HEK293 (cell line): Measurements from ENCODE around the gene TNS3.

Experiments used
- CTCF ChIA-PET: fragments of 350-600 bp; formaldehyde crosslinking; extraction: SDS; loops from one replicate; lab custom pipeline; 2021; ENCODE audit warnings: antibody characterized with exemption; lab: Yijun Ruan, JAX
- POLR2A ChIA-PET: fragments of 300-600 bp; formaldehyde crosslinking; extraction: SDS; loops from one replicate; lab custom pipeline; 2020; ENCODE audit warnings: antibody characterized with exemption, inconsistent platforms; lab: Yijun Ruan, JAX
- H3K27ac ChIP-seq: fragments of 200-500 bp; sonication (Bioruptor generic); 2 replicates; pipeline ENCODE4 v1.5.1; 2014; ENCODE audit warnings: low read depth, low read length, control low read depth, inconsistent platforms; ENCODE audit errors: extremely low read depth
- H3K36me3 ChIP-seq, 2 experiments: fragments of 200-500 bp in 1 of 2; sonication (Bioruptor generic) in 1 of 2; 1 replicate in 1 of 2; 2 replicates in 1 of 2; pipeline ENCODE4 v1.5.1; 2014 to 2017; ENCODE audit warnings: inconsistent platforms in 2 of 2, low read length in 2 of 2; ENCODE audit not compliant: control insufficient read depth in 2 of 2, insufficient read depth in 1 of 2
- H3K4me1 ChIP-seq: fragments of 200-500 bp; sonication (Bioruptor generic); 2 replicates; pipeline ENCODE4 v1.5.1; 2014; ENCODE audit warnings: mild to moderate bottlenecking, low read length, inconsistent platforms; ENCODE audit not compliant: control insufficient read depth, insufficient read depth
- H3K4me3 ChIP-seq: 2 replicates; pipeline ENCODE4 v1.5.1; 2011; ENCODE audit warnings: low read depth, mild to moderate bottlenecking, control low read depth, low read length, moderate library complexity
- H3K9me3 ChIP-seq: fragments of 200-500 bp; sonication (Bioruptor generic); 2 replicates; pipeline ENCODE4 v1.5.1; 2014; ENCODE audit warnings: low read depth, low read length, inconsistent platforms; ENCODE audit not compliant: control insufficient read depth, insufficient read depth
- ATF2 ChIP-seq: fragments of 450-650 bp; formaldehyde crosslinking; IDR thresholded peaks from 2 replicates; pipeline ENCODE4 v1.5.1; 2016; ENCODE audit warnings: missing biosample characterization, missing genetic modification characterization, low read depth
- FEZF1 ChIP-seq: fragments of 450-650 bp; formaldehyde crosslinking; IDR thresholded peaks from 2 replicates; pipeline ENCODE4 v1.5.1; 2016; ENCODE audit warnings: missing biosample characterization, missing genetic modification characterization
- MYNN ChIP-seq: fragments of 450-650 bp; formaldehyde crosslinking; IDR thresholded peaks from 2 replicates; pipeline ENCODE4 v1.5.1; 2016; ENCODE audit warnings: missing biosample characterization, missing genetic modification characterization, borderline replicate concordance
- REPIN1 ChIP-seq: fragments of 450-650 bp; formaldehyde crosslinking; IDR thresholded peaks from 2 replicates; pipeline ENCODE4 v1.5.1; 2017; ENCODE audit warnings: missing biosample characterization, missing genetic modification characterization, low read depth
- SALL2 ChIP-seq: fragments of 450-650 bp; formaldehyde crosslinking; IDR thresholded peaks from 2 replicates; pipeline ENCODE4 v1.5.0; 2017; ENCODE audit warnings: missing biosample characterization, mild to moderate bottlenecking, missing genetic modification characterization, borderline replicate concordance
- SP2 ChIP-seq: fragments of 450-650 bp; formaldehyde crosslinking; IDR thresholded peaks from 2 replicates; pipeline ENCODE4 v1.5.1; 2016; ENCODE audit warnings: missing biosample characterization, missing genetic modification characterization
- ZBTB21 ChIP-seq: fragments of 450-650 bp; formaldehyde crosslinking; IDR thresholded peaks from 2 replicates; pipeline ENCODE4 v1.5.1; 2017; ENCODE audit warnings: missing biosample characterization, missing genetic modification characterization
- ZBTB6 ChIP-seq: fragments of 450-650 bp; formaldehyde crosslinking; IDR thresholded peaks from 2 replicates; pipeline ENCODE4 v1.5.1; 2017; ENCODE audit warnings: missing biosample characterization, missing genetic modification characterization
- ZFP41 ChIP-seq: fragments of 450-650 bp; formaldehyde crosslinking; IDR thresholded peaks from 2 replicates; pipeline ENCODE4 v1.5.1; 2016; ENCODE audit warnings: missing biosample characterization, missing genetic modification characterization, borderline replicate concordance
- ZIC2 ChIP-seq: fragments of 450-650 bp; formaldehyde crosslinking; IDR thresholded peaks from 2 replicates; pipeline ENCODE4 v1.5.1; 2016; ENCODE audit warnings: missing biosample characterization, missing genetic modification characterization
- ZNF169 ChIP-seq: fragments of 450-650 bp; formaldehyde crosslinking; IDR thresholded peaks from 2 replicates; pipeline ENCODE4 v1.5.1; 2016; ENCODE audit warnings: missing biosample characterization, missing genetic modification characterization
- ZNF211 ChIP-seq: fragments of 450-650 bp; formaldehyde crosslinking; IDR thresholded peaks from 2 replicates; pipeline ENCODE4 v1.5.1; 2016; ENCODE audit warnings: low read depth, missing biosample characterization, missing genetic modification characterization
- ZNF239 ChIP-seq: fragments of 450-650 bp; formaldehyde crosslinking; IDR thresholded peaks from 2 replicates; pipeline ENCODE4 v1.5.1; 2016; ENCODE audit warnings: missing biosample characterization, missing genetic modification characterization
- ZNF292 ChIP-seq: fragments of 450-650 bp; formaldehyde crosslinking; IDR thresholded peaks from 2 replicates; pipeline ENCODE4 v1.5.1; 2016; ENCODE audit warnings: low read depth, missing biosample characterization, missing genetic modification characterization, borderline replicate concordance
- ZNF416 ChIP-seq: fragments of 450-650 bp; formaldehyde crosslinking; IDR thresholded peaks from 2 replicates; pipeline ENCODE4 v1.5.1; 2016; ENCODE audit warnings: missing biosample characterization, missing genetic modification characterization
- ZNF529 ChIP-seq: fragments of 450-650 bp; formaldehyde crosslinking; IDR thresholded peaks from 2 replicates; pipeline ENCODE4 v1.5.1; 2017; ENCODE audit warnings: missing genetic modification characterization, missing biosample characterization; ENCODE audit not compliant: insufficient replicate concordance
- ZNF561 ChIP-seq: fragments of 450-650 bp; IDR thresholded peaks from 2 replicates; pipeline ENCODE4 v1.5.1; 2018; ENCODE audit warnings: missing biosample characterization, missing genetic modification characterization, borderline replicate concordance
- ZNF639 ChIP-seq: fragments of 450-650 bp; formaldehyde crosslinking; IDR thresholded peaks from 2 replicates; pipeline ENCODE4 v1.5.1; 2016; ENCODE audit warnings: missing biosample characterization, missing genetic modification characterization
- ZNF658 ChIP-seq: fragments of 450-650 bp; formaldehyde crosslinking; IDR thresholded peaks from 2 replicates; pipeline ENCODE4; 2016; ENCODE audit warnings: missing biosample characterization, missing genetic modification characterization
- ZNF747 ChIP-seq: fragments of 450-650 bp; formaldehyde crosslinking; IDR thresholded peaks from 2 replicates; pipeline ENCODE4 v1.5.1; 2016; ENCODE audit warnings: missing biosample characterization, missing genetic modification characterization
- TF ChIP-seq, protein P1 (sequence below): fragments of 450-650 bp; formaldehyde crosslinking; IDR thresholded peaks from 2 replicates; pipeline ENCODE4 v1.5.1; 2016; ENCODE audit warnings: missing biosample characterization, missing genetic modification characterization
- TF ChIP-seq, protein P2 (sequence below): fragments of 450-650 bp; formaldehyde crosslinking; IDR thresholded peaks from 2 replicates; pipeline ENCODE4; 2016; ENCODE audit warnings: missing biosample characterization, missing genetic modification characterization

TNS3 gene

GRCh38 chr7:47440320-47440719 is 141.6 kb downstream of the TNS3 start:
- Histone ChIP-seq H3K4me3 (no peak overlapping the region), H3K27ac (no peak overlapping the region), H3K9me3 (no peaks in the 10 kb centered on the region), H3K4me1 (no peaks in the 10 kb centered on the region), H3K36me3 (no peaks in the 10 kb centered on the region)
- ChIA-PET POLR2A (no interaction called here), CTCF (interaction anchor here (0.6 kb wide), 2 partner anchors 60 to 174 kb away, joined by 3 read pairs; no protein-coding TSS in a partner anchor)
- TF ChIP-seq ZIC2 (tag by site-specific recombination): 0 out of 2 replicates have a peak, but pooled peaks have one; percentile 17
- TF ChIP-seq ZNF747: no peak
- no peak for TF ChIP-seq ZNF416 (tag by site-specific recombination)

- H3K4me1 ChIP-seq: no peaks in the 10 kb centered on the region
Observed at GRCh38 chr7:47439181-47439667, 142.7 kb downstream of the TNS3 start.

More at GRCh38 chr7:47439181-47439667, 142.7 kb downstream of the TNS3 start:
- Histone ChIP-seq H3K4me3 (no peak overlapping the region), H3K36me3 (no peaks in the 10 kb centered on the region), H3K9me3 (no peaks in the 10 kb centered on the region), H3K27ac (no peak overlapping the region)
- no peak for TF ChIP-seq ATF2
- TF ChIP-seq ZBTB21: no peak
- no peak for TF ChIP-seq ZNF211 (tag by site-specific recombination)
- no peak for TF ChIP-seq ZNF639 (tag by site-specific recombination)
- no peak for TF ChIP-seq ZNF658 (tag by site-specific recombination)
- TF ChIP-seq ZFP41: no peak
- no peak for TF ChIP-seq SALL2 (tag by site-specific recombination)
- TF ChIP-seq ZBTB6: no peak
- TF ChIP-seq ZNF561: no peak
- TF ChIP-seq ZNF239 (tag by site-specific recombination): no peak
- TF ChIP-seq REPIN1: no peak
- TF ChIP-seq, protein P1, sequence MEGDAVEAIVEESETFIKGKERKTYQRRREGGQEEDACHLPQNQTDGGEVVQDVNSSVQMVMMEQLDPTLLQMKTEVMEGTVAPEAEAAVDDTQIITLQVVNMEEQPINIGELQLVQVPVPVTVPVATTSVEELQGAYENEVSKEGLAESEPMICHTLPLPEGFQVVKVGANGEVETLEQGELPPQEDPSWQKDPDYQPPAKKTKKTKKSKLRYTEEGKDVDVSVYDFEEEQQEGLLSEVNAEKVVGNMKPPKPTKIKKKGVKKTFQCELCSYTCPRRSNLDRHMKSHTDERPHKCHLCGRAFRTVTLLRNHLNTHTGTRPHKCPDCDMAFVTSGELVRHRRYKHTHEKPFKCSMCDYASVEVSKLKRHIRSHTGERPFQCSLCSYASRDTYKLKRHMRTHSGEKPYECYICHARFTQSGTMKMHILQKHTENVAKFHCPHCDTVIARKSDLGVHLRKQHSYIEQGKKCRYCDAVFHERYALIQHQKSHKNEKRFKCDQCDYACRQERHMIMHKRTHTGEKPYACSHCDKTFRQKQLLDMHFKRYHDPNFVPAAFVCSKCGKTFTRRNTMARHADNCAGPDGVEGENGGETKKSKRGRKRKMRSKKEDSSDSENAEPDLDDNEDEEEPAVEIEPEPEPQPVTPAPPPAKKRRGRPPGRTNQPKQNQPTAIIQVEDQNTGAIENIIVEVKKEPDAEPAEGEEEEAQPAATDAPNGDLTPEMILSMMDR (tag by site-specific recombination): no peak
- TF ChIP-seq SP2 (tag by site-specific recombination): no peak
- no peak for TF ChIP-seq ZNF169 (tag by site-specific recombination)
- TF ChIP-seq MYNN (tag by site-specific recombination): no peak
- TF ChIP-seq ZNF292 (tag by site-specific recombination): no peak
- TF ChIP-seq ZNF529 (tag by site-specific recombination): no peak
- TF ChIP-seq, protein P2, sequence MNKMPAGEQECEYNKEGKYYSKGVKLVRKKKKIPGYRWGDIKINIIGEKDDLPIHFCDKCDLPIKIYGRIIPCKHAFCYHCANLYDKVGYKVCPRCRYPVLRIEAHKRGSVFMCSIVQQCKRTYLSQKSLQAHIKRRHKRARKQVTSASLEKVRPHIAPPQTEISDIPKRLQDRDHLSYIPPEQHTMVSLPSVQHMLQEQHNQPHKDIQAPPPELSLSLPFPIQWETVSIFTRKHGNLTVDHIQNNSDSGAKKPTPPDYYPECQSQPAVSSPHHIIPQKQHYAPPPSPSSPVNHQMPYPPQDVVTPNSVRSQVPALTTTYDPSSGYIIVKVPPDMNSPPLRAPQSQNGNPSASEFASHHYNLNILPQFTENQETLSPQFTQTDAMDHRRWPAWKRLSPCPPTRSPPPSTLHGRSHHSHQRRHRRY (tag by site-specific recombination): no peak
- no peak for TF ChIP-seq FEZF1 (tag by site-specific recombination)
- ChIA-PET POLR2A (no interaction called here), CTCF (interaction anchor here (0.9 to 1.0 kb wide), 2 partner anchors 173 to 380 kb away, joined by 4 to 5 read pairs; no protein-coding TSS in a partner anchor)
